CD4-positive, alpha-beta memory T cell (primary cell): ENCODE measurements around the gene PARD3B. TPM values are rescaled to one million over a fixed set of nuclear protein-coding genes. Genes with fewer than 3 reads are reported as not detected.

Experiments used
- CTCF ChIA-PET: fragments of 350-600 bp; sonication (Branson Sonifier 250); formaldehyde crosslinking; loops from one replicate; lab custom pipeline; 2021; ENCODE audit warnings: inconsistent platforms; ENCODE audit not compliant: partially characterized antibody; lab: Charles Lee
- POLR2A ChIA-PET: fragments of 350-600 bp; sonication (Branson Sonifier 250); formaldehyde crosslinking; loops from one replicate; lab custom pipeline; 2021; ENCODE audit not compliant: partially characterized antibody; lab: Charles Lee
- DNase-seq, 5 donors: peaks; one replicate each; pipeline versions ENCODE4 v3.0.0 to v3.0.0-alpha.2; 2020 to 2022; ENCODE audit warnings: mixed read lengths in 1 of 5
- H3K27ac ChIP-seq: one replicate; pipeline ENCODE4 v1.7.0; 2013; ENCODE audit warnings: low read depth, low read length
- H3K27me3 ChIP-seq: 2 replicates; pipeline ENCODE4 v1.7.0; 2013; ENCODE audit warnings: mild to moderate bottlenecking, low read length, moderate library complexity; ENCODE audit not compliant: insufficient read depth
- H3K36me3 ChIP-seq: 2 replicates; pipeline ENCODE4 v1.7.0; 2013; ENCODE audit warnings: mild to moderate bottlenecking, low read length, moderate library complexity; ENCODE audit not compliant: insufficient read depth
- H3K4me1 ChIP-seq: 2 replicates; pipeline ENCODE4 v1.7.0; 2013; ENCODE audit warnings: mild to moderate bottlenecking, low read length, moderate library complexity; ENCODE audit not compliant: insufficient read depth
- H3K4me3 ChIP-seq, 2 donors: one replicate each; pipeline ENCODE4 v1.7.0; 2013; ENCODE audit warnings: low read length in 2 of 2, mild to moderate bottlenecking in 1 of 2
- H3K9me3 ChIP-seq, 2 donors: one replicate each; pipeline ENCODE4 v1.7.0; 2013; ENCODE audit warnings: low read length in 2 of 2, control low read depth in 1 of 2; ENCODE audit not compliant: control insufficient read depth in 1 of 2
- H3K27ac Mint-ChIP-seq, 7 donors: one replicate each; pipeline ENCODE4 v1.8.0; 2020 to 2021; ENCODE audit warnings: mixed read lengths in 7 of 7, mild to moderate bottlenecking in 6 of 7, inconsistent platforms in 3 of 7, moderate library complexity in 3 of 7
- H3K27me3 Mint-ChIP-seq, 2 donors: one replicate each; pipeline ENCODE4 v1.8.0; 2020 to 2021; ENCODE audit warnings: mixed read lengths in 2 of 2
- H3K36me3 Mint-ChIP-seq, 2 donors: one replicate each; pipeline ENCODE4 v1.8.0; 2020 to 2021; ENCODE audit warnings: mixed read lengths in 2 of 2, inconsistent platforms in 1 of 2, mild to moderate bottlenecking in 1 of 2
- H3K4me1 Mint-ChIP-seq, 4 donors: one replicate each; pipeline ENCODE4 v1.8.0; 2020 to 2021; ENCODE audit warnings: mixed read lengths in 4 of 4, mild to moderate bottlenecking in 1 of 4
- H3K4me3 Mint-ChIP-seq, 8 donors: one replicate each; pipeline ENCODE4 v1.8.0; 2020 to 2021; ENCODE audit warnings: mixed read lengths in 8 of 8, mild to moderate bottlenecking in 7 of 8, moderate library complexity in 6 of 8, inconsistent platforms in 3 of 8
- H3K9me3 Mint-ChIP-seq, 8 donors: one replicate each; pipeline ENCODE4 v1.8.0; 2020 to 2021; ENCODE audit warnings: mixed read lengths in 8 of 8, mild to moderate bottlenecking in 5 of 8, inconsistent platforms in 3 of 8, moderate library complexity in 1 of 8
- intact Hi-C: fragments of 100-400 bp; cut with micrococcal nuclease; formaldehyde crosslinking; loops from one replicate; pipeline ENCODE4 v1.15.1; 2023
- polyA plus RNA-seq, 2 donors: library from polyadenylated mRNA; unstranded; fragments of 300-500 nt; fragmentation: Illumina TruSeq; gene quantifications; one replicate each; pipeline ENCODE4 v1.2.3, GENCODE V29; 2021
- total RNA-seq, 2 experiments: library from RNA; stranded (reverse); gene quantifications; one replicate each; pipeline ENCODE4 v1.2.3, GENCODE V29; 2021

Gene PARD3B
- total and polyA plus RNA-seq, 4 experiments from 2014 or later = 0.44 to 1.3 (median 1.2) TPM; not detected in 1

DNA sequence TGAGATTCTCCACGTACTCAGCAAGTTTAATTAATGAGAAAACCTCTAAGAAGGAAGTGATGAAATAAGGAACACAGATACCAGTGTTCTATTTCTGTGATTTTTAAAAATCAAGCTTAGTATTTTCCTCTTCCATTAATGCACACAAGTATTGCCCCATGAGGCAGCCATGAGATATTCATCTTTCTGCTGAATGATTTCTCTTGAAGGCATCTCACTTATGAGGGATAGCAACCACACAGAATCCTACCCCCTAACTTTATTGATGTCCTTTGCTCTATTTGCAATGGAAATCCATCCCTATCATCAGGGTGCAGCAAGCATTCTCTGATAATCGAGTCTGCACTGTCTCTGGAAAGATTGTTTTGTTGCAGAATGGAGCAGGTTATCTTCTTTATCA is 893.0 kb downstream of the PARD3B start:
- no peak overlapping the region for H3K4me3 ChIP-seq
- peaks cover 0 to 8% (median 2%) of the 10 kb centered on the region in 8 donors for H3K9me3 Mint-ChIP-seq
- H3K4me3 Mint-ChIP-seq = no peak overlapping the region
- H3K9me3 ChIP-seq = no peaks in the 10 kb centered on the region
- CTCF ChIA-PET = no interaction called here
- H3K4me1 ChIP-seq = no peaks in the 10 kb centered on the region
- H3K27ac ChIP-seq = no peak overlapping the region
- intact Hi-C loops = no loop called here
- POLR2A ChIA-PET = no interaction called here
- H3K27ac Mint-ChIP-seq = no peak overlapping the region
- peaks cover 0 to 6% (median under 1%) of the 10 kb centered on the region in 4 donors for H3K4me1 Mint-ChIP-seq
- DNase-seq = no peak
- peaks cover 0 to 1% of the 10 kb centered on the region in 2 donors for H3K27me3 Mint-ChIP-seq
- no peaks in the 10 kb centered on the region for H3K36me3 Mint-ChIP-seq
- H3K36me3 ChIP-seq = no peaks in the 10 kb centered on the region
- no peaks in the 10 kb centered on the region for H3K27me3 ChIP-seq

DNA sequence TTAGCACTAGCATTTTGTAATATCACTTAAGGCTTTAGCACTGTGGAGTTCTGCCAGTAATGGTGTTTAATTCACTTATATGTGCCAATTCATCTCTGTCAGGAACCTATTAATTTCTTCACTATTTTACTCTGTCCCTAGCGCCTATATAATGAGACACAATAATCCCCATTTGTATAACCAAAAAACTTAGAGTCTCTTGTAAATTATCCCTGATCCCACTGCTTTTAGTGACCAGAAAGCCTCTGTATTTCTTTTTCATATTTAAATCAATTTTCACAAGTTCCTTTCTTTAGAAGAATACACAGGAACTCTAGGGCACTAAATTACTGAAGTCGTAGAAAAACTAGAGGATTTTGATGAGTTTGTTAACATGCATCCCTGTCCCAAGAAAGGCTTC is 894.3 kb downstream of the PARD3B start:
- Histone ChIP-seq H3K4me1 (no peaks in the 10 kb centered on the region), H3K27me3 (no peaks in the 10 kb centered on the region), H3K27ac (no peak overlapping the region), H3K4me3 (no peak overlapping the region), H3K36me3 (no peaks in the 10 kb centered on the region), H3K9me3 (no peaks in the 10 kb centered on the region)
- no peaks in the 10 kb centered on the region for H3K36me3 Mint-ChIP-seq
- no peak for DNase-seq
- peaks cover 0 to 1% of the 10 kb centered on the region in 2 donors for H3K27me3 Mint-ChIP-seq
- H3K27ac Mint-ChIP-seq = no peak overlapping the region
- ChIA-PET CTCF (no interaction called here), POLR2A (no interaction called here)
- peaks cover 0 to 6% (median 0%) of the 10 kb centered on the region in 4 donors for H3K4me1 Mint-ChIP-seq
- H3K4me3 Mint-ChIP-seq = no peak overlapping the region
- peaks cover 0 to 8% (median 5%) of the 10 kb centered on the region in 8 donors for H3K9me3 Mint-ChIP-seq
- intact Hi-C loops = no loop called here

DNA sequence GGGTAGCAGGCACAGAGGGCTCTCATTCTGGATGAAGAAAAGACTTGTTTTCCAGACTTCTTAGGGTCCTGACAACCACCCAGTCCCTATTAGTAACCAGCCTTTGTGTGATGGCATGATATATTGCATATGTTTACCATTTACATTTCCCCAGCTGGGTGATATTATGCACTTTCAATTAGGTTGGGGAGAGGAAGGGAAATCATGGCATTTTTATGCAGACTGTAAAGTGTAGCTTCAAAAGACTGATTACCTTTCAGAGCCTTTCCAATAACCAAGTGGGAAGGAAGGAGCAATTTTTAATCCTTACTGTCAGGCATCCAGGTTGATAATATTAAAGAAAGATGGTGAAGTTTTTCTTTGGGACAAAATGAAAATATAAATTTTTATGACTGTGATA is 896.2 kb downstream of the PARD3B start:
- no peaks in the 10 kb centered on the region for H3K36me3 Mint-ChIP-seq
- no peak overlapping the region for H3K4me3 ChIP-seq
- H3K9me3 Mint-ChIP-seq = peaks cover 0 to 7% (median 3%) of the 10 kb centered on the region in 8 donors
- no peaks in the 10 kb centered on the region for H3K36me3 ChIP-seq
- ChIA-PET CTCF (no interaction called here), POLR2A (interaction anchor here (0.6 kb wide), 1 partner anchor 295 kb away, joined by 3 read pairs; no protein-coding TSS in a partner anchor)
- no peak overlapping the region for H3K27ac ChIP-seq
- no peak overlapping the region for H3K4me3 Mint-ChIP-seq
- no peaks in the 10 kb centered on the region for H3K4me1 ChIP-seq
- no peaks in the 10 kb centered on the region for H3K27me3 ChIP-seq
- peaks cover 0 to 3% of the 10 kb centered on the region in 2 donors for H3K27me3 Mint-ChIP-seq
- peaks cover 0 to 7% (median 0%) of the 10 kb centered on the region in 4 donors for H3K4me1 Mint-ChIP-seq
- intact Hi-C loops = no loop called here
- H3K27ac Mint-ChIP-seq = no peak overlapping the region
- DNase-seq = no peak
- H3K9me3 ChIP-seq = no peaks in the 10 kb centered on the region

DNA sequence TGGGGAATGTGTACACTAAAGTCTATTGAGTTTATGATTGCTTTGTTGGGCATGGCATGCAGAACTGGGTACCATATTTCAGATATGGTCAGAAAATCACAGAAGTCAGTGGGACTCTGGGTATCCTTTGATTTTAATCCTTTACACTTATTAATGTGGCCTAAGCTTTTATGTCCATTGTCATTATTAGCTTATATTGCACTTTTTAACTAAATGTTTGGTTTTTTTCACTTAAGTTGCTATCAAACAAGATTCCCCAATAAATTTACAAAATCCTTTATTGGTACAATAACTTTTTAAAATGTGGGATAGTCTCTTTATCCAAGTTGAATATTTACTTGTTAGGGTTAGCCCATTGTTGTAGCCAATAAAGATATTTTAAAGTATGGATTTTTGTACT is 902.9 kb downstream of the PARD3B start:
- peaks cover 0 to 1% of the 10 kb centered on the region in 2 donors for H3K27me3 Mint-ChIP-seq
- H3K27me3 ChIP-seq = no peaks in the 10 kb centered on the region
- H3K36me3 ChIP-seq = no peaks in the 10 kb centered on the region
- DNase-seq = no peak
- no peaks in the 10 kb centered on the region for H3K36me3 Mint-ChIP-seq
- H3K4me1 Mint-ChIP-seq = peaks cover 0 to 1% (median 0%) of the 10 kb centered on the region in 4 donors
- H3K9me3 Mint-ChIP-seq = peaks cover 0 to 4% (median 0%) of the 10 kb centered on the region in 8 donors
- CTCF ChIA-PET = no interaction called here
- H3K9me3 ChIP-seq = no peaks in the 10 kb centered on the region
- no peak overlapping the region for H3K27ac Mint-ChIP-seq
- no peak overlapping the region for H3K27ac ChIP-seq
- no peak overlapping the region for H3K4me3 Mint-ChIP-seq
- no peak overlapping the region for H3K4me3 ChIP-seq
- POLR2A ChIA-PET = interaction anchor here (0.5 kb wide), 1 partner anchor 12 kb away, joined by 7 read pairs; no protein-coding TSS in a partner anchor
- no peaks in the 10 kb centered on the region for H3K4me1 ChIP-seq
- intact Hi-C loops = no loop called here

DNA sequence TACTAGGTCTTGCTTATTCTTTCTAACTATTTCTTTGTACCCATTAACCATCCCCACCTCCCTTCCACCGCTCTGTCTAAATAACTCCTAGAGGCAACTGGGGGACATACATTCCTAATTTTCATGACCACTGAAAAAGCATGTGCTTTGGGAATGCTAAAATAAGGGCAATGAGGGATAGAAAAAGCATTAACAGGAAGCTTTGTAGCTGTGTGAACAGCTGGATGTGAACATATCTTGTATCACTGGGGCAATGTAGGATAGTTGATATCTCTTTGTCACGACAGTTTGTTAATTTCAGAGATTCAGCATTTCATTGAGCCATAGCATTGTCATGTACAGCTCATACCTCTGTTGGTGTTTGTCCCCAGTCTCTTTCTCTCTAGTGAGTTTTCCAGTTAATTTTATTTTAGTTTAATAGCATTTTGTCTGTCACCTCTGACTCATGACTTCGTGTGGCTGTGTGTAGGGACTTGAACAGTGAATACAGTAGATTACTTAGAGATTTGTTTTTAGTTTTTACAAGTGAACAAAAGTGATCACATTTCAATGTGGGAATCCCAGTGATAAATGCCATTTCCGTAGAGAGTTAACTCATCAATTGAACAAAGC is 906.7 kb downstream of the PARD3B start:
- H3K9me3 Mint-ChIP-seq = peaks cover 0 to 3% (median 0%) of the 10 kb centered on the region in 8 donors
- Histone ChIP-seq H3K4me3 (no peak overlapping the region), H3K4me1 (no peaks in the 10 kb centered on the region), H3K36me3 (no peaks in the 10 kb centered on the region), H3K27me3 (no peaks in the 10 kb centered on the region), H3K9me3 (no peaks in the 10 kb centered on the region), H3K27ac (no peak overlapping the region)
- ChIA-PET CTCF (no interaction called here), POLR2A (no interaction called here)
- no peak overlapping the region for H3K4me3 Mint-ChIP-seq
- no peak overlapping the region for H3K27ac Mint-ChIP-seq
- intact Hi-C loops = no loop called here
- H3K36me3 Mint-ChIP-seq = no peaks in the 10 kb centered on the region
- no peaks in the 10 kb centered on the region for H3K4me1 Mint-ChIP-seq
- no peak for DNase-seq
- H3K27me3 Mint-ChIP-seq = no peaks in the 10 kb centered on the region

DNA sequence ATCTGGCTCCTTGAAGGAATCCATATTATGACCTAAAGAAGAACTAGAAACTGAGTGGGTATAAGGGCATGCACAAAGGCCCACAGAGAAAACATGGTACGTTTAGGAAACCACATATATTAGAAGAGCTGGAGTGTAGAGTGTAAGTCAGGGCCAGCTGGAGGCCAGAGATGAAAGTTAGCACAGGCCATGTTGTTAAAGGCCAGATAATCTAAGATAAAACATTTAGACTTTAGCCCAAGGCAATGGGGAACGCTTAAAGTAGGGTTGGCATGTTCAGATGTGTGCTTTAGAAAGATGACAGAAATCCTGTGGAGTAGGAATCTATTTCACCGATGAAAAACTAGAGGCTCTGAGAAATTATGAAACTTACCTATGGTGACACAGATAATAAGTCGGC is 907.9 kb downstream of the PARD3B start:
- ChIA-PET POLR2A (no interaction called here), CTCF (no interaction called here)
- Histone ChIP-seq H3K4me3 (no peak overlapping the region), H3K27me3 (no peaks in the 10 kb centered on the region), H3K9me3 (no peaks in the 10 kb centered on the region), H3K4me1 (no peaks in the 10 kb centered on the region), H3K27ac (no peak overlapping the region), H3K36me3 (no peaks in the 10 kb centered on the region)
- Mint-ChIP-seq H3K36me3 (no peaks in the 10 kb centered on the region), H3K4me3 (no peak overlapping the region), H3K27ac (no peak overlapping the region), H3K4me1 (peaks cover 0 to under 1% (median 0%) of the 10 kb centered on the region in 4 donors), H3K27me3 (peaks cover 0 to under 1% of the 10 kb centered on the region in 2 donors), H3K9me3 (peaks cover 0 to 3% (median 0%) of the 10 kb centered on the region in 8 donors)
- intact Hi-C loops = no loop called here
- DNase-seq = no peak

DNA sequence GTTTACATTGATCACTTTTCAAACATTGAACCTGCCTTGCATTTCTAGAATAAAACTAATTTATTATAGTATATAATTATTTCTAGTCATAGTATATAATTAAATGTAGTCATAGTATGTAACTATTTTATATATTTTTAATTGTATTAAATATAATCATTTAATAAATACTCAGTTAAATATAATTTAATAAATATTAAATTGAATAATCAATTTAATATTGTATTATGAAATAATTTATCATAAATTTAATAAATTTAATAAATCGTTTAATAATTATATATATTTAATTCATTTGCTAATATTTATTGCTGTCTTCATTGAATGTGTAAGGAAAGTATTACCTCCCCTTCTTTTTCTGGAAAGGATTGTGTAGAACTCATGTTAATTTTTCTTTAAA is 911.4 kb downstream of the PARD3B start:
- no peak overlapping the region for H3K27ac Mint-ChIP-seq
- Histone ChIP-seq H3K4me3 (no peak overlapping the region), H3K27me3 (no peaks in the 10 kb centered on the region), H3K4me1 (no peaks in the 10 kb centered on the region), H3K27ac (no peak overlapping the region), H3K9me3 (no peaks in the 10 kb centered on the region), H3K36me3 (no peaks in the 10 kb centered on the region)
- peaks cover 0 to 2% (median 0%) of the 10 kb centered on the region in 4 donors for H3K4me1 Mint-ChIP-seq
- no peak overlapping the region for H3K4me3 Mint-ChIP-seq
- ChIA-PET CTCF (no interaction called here), POLR2A (no interaction called here)
- H3K9me3 Mint-ChIP-seq = peaks cover 0 to 3% (median 0%) of the 10 kb centered on the region in 8 donors
- no peak for DNase-seq
- intact Hi-C loops = no loop called here
- no peaks in the 10 kb centered on the region for H3K36me3 Mint-ChIP-seq
- H3K27me3 Mint-ChIP-seq = peaks cover under 1 to 5% of the 10 kb centered on the region in 2 donors
